GM21367 (cell line): Measurements from ENCODE around the gene ADAM17.

Experiments
- ATAC-seq: cut with Tn5 transposase; IDR thresholded peaks from one replicate; pipeline ENCODE4 v1.9.1; 2021; ENCODE audit not compliant: unreplicated experiment

ADAM17 gene

DNA sequence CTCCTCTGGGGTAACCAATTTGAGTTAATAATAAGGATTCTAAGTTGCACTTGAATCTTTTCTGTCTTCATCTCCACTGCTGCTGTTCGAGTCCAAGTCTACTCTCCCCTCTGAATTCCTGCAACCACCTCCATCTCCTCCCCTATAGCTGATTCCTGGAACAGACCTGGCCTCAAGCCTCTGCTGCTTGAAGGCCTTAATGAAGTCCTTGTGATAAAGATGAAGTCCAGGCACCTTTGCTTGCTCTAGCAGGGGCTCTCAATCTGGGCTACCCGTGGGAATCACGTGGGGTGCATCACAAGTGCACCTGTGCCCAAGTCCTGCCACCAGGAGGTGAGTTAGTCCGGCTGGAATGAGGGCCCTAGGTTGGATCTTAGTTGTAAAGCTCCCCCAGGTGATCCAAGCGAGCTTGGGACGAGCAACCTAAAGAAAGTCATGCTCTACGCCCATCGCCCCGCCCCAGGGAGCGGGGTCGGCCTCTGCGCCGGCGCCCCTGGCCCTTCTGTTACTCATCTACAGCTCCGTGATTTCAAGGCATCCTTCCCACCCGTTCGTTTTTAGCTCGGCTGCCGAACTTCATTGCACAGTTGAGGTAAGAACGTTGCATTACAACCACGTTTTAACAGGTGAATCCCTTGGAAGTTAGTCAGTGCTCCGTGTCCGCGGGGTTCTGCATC, 82.2 kb downstream of the ADAM17 start:
- ATAC-seq, result no peak

DNA sequence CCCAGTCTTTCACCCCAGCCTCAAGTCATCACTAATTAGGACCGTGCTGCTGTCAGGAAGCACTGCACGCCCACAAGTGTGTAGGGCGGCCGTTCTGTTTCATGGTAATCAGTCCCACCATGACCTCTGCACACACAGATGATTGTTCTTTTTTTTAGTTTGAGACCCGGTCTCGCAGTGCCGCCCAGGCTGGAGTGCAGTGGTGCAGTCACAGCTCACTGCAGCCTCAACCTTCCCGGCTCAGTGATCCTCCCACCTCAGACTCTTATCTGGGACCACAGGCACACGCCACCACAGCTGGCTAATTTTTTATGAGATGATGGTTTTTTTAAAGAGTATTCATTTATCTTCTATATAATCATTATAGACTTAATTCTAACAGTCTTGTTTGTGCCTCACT, 83.1 kb downstream of the ADAM17 start:
- no peak for ATAC-seq

DNA sequence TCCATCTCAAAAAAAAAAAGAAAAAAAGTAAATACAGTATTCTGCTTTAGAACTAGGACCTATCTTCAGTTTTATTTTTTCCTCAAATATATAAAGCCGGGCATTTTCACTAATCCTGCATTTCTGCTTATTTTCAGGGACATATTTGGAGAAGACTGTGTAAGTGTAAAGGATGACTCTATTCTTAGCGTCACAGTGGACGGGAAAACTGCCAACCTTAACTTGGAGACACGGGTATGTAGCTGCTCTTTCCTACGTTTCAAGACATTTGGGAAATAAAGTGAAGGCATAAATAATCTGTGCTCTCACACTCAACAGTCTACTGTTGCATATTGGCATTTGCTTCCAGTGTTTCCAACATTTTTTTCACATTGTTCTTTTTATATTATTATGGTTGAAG, 84.4 kb downstream of the ADAM17 start:
- no peak for ATAC-seq

DNA sequence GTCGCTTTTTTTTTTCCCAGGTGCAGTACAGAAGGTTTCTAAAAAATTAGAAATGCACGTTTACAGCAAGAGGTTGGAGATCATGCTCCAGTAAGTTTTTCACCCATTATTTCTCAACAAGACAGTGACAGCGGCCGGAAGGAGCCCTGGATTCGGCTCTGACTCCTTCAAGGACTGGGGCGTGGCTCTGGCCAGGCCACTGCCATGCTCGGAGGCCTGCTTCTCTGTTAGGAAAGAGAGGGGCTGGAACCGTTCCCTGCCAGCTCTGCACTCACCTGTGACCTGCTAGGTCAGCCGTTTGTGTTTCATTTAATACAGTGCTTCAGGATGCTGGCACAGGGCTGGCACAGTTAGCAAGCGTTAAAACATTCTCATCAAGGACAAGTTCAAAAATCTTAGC, 87.9 kb downstream of the ADAM17 start:
- ATAC-seq, result no peak

DNA sequence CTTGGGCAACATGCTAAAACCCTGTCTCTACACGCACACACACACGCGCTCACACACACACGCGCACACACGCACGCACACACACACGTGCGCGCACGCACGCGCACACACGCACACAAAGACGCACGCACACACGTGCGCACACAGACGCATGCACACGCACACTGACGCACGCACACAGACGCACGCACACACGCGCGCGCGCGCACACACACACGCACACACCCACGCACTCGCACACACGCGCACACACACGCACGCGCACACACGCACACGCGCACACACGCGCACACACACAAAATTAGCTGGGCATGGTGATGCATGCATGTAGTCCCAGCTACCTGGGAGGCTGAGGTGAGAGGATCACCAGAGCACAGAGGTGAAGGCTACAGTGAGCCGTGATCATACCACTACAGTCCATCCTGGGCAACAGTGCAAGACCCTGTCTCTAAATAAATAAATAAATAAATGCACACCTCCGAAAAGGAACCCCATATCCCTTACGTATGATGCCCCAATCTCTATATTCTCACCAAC, 89.4 kb downstream of the ADAM17 start:
- ATAC-seq, result no peak

DNA sequence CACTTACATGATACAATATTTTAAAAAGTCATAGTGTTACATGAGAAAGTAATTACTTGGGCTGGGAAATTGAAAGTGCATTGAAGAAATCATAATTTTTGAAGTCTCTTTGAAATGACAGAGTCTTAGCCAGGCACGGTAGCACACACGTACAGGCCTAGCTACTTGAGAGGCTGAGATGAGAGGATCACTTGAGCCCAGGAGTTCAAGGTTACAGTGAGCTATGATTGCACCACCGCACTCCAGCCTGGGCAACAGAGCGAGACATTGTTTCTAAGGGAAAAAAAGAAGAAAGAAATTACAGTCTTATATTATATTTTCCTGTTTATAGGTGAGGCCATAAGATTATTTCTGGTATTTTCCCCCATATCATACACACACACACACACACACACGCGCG, 90.5 kb downstream of the ADAM17 start:
- no peak for ATAC-seq

DNA sequence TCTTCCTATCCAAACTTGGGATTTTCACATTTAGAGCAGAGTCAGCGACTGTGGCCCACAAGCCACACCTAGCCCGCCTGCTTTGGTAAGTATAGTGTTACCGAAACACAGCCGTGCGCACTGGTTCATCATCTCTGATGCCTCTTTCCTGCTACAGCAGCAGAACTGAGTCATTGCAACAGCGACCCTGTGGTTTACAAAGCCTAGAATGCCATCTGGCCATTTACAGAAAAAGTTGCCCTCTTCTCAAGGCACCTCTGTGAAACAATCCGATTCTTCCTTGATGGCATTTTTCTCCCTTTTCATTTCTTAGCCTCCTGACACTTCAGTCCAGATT, 92.0 kb downstream of the ADAM17 start:
- ATAC-seq, result no peak

DNA sequence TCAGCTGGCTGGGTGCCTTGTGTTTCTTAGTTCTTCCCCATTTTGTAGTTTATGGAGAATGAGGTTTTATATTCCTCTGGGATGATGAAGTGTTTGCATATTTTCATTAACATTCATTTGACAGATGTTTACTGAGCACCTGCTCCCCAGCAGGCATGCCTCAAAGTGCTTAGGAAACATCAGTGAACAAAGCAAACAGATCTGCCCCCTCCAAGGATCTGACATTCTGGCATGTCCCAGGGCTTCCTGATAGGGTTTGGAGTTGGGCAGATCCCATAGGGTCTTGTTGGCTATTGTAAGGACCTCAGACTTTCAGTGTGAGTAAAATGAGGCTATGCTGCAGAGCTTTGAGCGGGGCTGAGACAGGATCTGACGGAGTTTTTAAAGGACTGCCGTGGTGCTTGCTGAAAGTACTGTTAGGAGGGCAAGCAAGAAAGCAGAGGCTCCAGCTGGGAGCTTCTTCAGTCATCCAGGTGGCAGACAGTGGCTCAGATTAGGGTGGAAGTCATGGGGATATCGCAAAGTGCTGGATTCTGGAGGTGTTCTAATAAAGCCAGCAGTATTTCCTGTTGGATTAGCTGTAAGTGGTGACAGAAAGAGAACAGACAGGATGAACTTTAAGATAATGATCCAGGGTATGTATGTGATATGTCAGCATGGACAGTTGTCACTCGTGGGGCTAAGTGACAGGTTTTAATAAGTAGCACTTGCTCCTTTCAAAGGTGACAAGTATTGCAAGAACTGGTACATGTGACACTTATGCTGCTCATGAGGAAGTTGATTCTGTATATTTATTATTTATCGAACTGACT, 92.5 kb downstream of the ADAM17 start:
- no peak for ATAC-seq

DNA sequence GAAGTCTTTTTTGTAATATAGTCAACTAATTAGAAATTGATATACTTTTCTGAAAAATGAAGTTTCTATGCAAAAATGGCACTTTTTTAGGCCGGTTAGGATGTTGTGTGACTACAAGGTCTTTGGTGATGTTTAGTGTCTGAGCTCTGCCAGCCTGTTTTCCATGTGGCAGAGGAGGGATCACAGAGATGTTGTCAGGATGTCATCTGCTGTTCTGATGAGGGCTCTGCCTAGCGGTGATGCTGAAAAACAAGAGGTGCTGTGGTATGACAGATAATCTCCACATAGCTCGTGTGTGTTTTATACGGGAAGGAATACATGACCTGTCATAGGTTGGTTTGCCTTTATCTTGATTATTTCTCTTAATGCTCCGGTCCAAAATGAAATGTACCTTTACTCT, 93.3 kb downstream of the ADAM17 start:
- ATAC-seq, result no peak

DNA sequence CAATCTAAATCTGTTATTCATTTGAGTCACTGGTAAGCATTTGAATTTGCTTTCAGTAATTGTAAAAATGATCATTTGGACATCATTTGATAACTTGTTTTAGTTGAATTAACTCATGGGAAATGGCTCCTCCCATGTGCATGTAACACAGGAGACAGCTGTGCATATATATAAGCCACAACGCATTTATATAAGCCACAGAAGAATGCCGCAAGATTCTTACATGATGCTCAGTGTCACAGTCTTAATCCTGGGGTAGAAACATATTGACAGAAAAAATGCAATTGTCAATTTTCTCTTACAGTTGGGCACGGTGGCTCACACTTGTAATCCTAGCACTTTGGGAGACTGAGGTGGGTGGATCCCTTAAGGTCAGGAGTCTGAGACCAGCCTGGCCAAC, 94.6 kb downstream of the ADAM17 start:
- ATAC-seq, result no peak

DNA sequence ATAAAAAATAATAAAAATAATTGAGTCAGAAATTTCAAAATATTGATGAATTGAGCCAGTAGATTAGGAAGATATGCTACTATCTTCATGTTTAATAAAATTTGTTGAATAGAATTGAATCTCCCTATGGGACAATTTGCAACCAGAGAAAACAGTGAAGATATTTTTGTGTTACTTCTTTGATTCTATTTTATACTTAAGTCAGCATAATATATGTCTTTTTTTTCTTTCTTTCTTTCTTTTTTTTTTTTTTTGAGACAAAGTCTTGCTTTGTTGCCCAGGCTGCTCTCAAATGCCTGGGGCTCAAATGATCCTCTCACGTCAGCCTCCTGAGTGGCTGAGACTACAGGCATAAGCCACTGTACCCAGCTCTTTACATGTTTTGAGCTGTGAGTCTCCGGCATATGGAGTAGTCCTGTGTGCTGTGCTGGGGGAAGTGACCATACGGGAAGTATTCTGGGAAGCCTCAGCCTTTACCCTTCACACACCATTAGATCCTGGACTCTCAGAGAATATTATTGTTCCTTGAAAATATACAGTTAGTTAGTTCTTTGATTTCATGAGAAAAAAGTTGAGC, 95.1 kb downstream of the ADAM17 start:
- no peak for ATAC-seq

DNA sequence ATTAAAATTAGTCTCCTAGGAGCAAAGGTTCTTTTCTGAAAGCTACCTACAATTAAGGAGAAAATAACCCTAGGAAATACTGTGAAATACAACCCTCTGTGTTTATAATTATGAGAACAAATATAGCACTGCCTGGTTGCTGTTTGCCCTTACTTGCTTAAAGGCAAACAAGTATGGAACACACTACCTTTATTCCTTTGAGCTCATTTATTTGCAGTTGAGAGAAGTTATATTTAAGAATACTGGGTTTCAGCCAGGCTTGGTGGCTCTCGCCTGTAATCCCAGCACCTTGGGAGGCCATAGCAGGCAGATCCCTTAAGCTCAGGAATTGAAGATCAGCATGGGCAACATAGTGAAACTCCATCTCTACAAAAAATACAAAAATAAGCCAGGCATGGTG, 104.4 kb downstream of the ADAM17 start:
- ATAC-seq, result no peak

DNA sequence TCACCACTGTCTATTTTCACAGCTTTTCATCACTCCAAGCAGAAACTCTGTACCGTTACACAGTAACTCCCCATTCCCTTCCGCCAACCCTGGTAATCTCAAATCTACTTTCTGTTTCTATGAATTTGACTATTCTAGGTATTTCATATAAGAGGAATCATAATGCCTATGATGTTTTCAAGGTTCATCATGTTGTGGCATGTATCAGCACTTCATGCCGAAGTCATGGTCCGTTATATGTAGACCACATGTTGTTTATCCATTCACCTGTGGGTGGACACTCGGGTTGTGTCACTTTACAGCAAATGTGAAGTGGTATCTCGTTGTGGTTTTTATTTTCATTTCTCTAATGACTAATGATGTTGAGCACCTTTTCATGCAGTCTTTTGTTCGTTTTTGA, 110.5 kb downstream of the ADAM17 start:
- ATAC-seq, result no peak

DNA sequence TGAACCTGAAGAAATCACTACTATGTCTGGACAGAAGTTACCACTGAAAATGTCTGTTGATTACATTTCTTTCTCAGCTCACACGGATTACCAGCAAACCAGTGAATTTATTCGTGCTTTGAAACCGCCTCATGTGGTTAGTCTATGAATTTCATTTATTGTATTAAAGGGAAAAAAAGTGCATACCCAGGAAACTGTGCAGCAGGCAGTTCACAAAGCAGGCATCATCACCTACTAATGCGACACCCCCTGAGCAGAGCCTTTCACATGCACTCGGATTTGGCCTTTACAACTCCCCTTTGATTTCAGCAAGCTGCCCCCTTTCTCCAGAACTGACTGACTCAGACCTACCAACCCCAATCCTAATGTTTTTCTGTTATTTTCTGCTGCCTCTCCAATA, 112.1 kb downstream of the ADAM17 start:
- no peak for ATAC-seq

DNA sequence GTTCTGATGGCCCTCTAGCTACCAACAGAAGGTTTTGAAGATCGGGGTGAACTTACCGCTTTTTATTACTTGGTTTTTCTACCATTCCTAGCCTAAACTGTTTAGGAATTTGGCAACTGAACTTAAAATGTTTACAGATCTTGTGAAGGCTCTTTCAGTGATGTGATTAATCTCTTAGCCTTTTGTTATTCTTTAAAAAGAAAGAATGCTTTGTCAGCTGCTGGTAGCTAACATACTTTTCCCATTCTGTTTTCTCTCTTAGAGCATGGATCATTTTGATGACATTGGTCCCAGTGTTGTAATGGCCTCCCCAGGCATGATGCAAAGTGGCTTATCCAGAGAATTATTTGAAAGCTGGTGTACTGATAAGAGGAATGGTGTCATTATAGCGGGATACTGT, 114.1 kb downstream of the ADAM17 start:
- ATAC-seq, result no peak

DNA sequence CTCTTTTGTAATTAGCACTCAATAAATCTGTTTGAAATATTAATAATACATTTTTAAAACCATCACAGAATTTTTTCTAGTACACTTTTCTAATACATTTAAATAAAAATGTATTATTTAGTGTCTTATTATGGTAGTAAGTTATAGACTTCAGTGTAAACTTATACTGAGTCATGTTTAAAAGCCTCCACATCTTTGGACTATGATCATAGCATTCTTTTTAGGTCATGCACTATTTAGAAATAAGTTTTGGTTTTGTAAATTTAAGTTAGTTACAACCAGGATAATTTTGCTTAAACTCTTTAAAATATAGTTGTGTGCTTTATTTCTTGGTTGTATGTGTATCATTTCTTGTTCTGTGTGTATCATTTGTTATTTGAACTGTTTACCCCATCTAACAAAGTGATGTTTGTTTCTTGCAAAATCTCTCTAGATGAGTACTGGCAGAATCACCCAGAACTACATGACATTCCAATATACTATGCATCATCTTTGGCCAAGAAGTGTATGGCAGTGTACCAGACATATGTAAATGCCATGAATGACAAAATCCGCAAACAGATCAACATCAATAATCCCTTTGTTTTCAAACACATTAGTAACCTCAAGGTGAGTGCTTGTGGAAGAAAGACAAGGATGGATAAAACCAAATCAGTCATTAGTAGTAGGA, 115.4 kb downstream of the ADAM17 start:
- ATAC-seq, result no peak

DNA sequence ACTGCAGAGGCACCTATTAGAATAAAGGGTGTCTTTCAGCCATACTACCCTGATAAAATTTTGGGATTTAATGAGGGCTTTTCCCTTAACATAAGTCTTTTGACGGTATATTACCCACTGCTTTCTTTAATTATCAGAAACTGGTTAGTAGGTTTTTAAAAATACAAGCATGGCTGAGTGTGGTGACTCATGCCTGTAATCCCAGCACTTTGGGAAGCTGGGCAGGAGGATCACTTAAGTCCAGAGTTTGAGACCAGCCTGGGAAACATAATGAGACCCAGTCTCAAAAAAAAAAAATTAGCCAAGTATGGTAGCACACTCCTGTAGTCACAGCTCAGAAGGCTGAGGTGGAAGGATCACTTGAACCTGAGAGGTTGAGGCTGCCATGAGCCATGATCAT, 116.1 kb downstream of the ADAM17 start:
- no peak for ATAC-seq
